Natural killer cell (primary cell): ENCODE results near the gene PDE4D. TPM values are rescaled to one million over a fixed set of nuclear protein-coding genes. Genes with fewer than 3 reads are reported as not detected.
A peak's percentile ranks its signal among the peaks of the same experiment; 100 is the strongest.

Experiments used
- ATAC-seq, 3 donors: fragments of 150-1000 bp in 2 of 3; fragments of 200-7000 bp in 1 of 3; cut with Tn5 transposase; 1 replicate in 1 of 3; 2 replicates in 2 of 3; pipeline ENCODE4 v1.10.0; 2021; ENCODE audit warnings: mild to moderate bottlenecking in 2 of 3, moderate library complexity in 2 of 3
- DNase-seq, 2 donors: peaks; one replicate each; pipeline versions ENCODE4 v3.0.0 to v3.0.0-alpha.2; 2013 to 2021; ENCODE audit warnings: mixed read lengths in 1 of 2
- H3K27ac ChIP-seq: one replicate; pipeline ENCODE4 v1.5.1; 2013; ENCODE audit warnings: mild to moderate bottlenecking, low read length
- H3K27me3 ChIP-seq: one replicate; pipeline ENCODE4 v1.6.1; 2013; ENCODE audit warnings: low read length; ENCODE audit not compliant: control insufficient read depth, insufficient read depth
- H3K36me3 ChIP-seq: one replicate; pipeline ENCODE4 v1.6.1; 2013; ENCODE audit warnings: low read length; ENCODE audit not compliant: control insufficient read depth, insufficient read depth
- H3K4me1 ChIP-seq: one replicate; pipeline ENCODE4 v1.6.1; 2013; ENCODE audit warnings: low read length; ENCODE audit not compliant: control insufficient read depth, insufficient read depth
- H3K4me3 ChIP-seq: one replicate; pipeline ENCODE4 v1.5.1; 2013; ENCODE audit warnings: low read length
- H3K9me3 ChIP-seq: one replicate; pipeline ENCODE4 v1.6.1; 2013; ENCODE audit warnings: low read length; ENCODE audit not compliant: control insufficient read depth, insufficient read depth
- H3K27ac Mint-ChIP-seq, 2 donors: one replicate each; pipeline ENCODE4 v1.8.0; 2022; ENCODE audit warnings: mild to moderate bottlenecking in 2 of 2, mixed read lengths in 2 of 2, moderate library complexity in 1 of 2
- H3K27me3 Mint-ChIP-seq, 2 donors: one replicate each; pipeline ENCODE4 v1.8.0; 2022; ENCODE audit warnings: low read depth in 2 of 2, mixed read lengths in 2 of 2
- H3K36me3 Mint-ChIP-seq: one replicate; pipeline ENCODE4 v1.8.0; 2022; ENCODE audit warnings: mixed read lengths
- H3K4me1 Mint-ChIP-seq, 2 donors: one replicate each; pipeline ENCODE4 v1.8.0; 2022; ENCODE audit warnings: mixed read lengths in 2 of 2
- H3K4me3 Mint-ChIP-seq: one replicate; pipeline ENCODE4 v1.8.0; 2022; ENCODE audit warnings: mild to moderate bottlenecking, moderate library complexity, mixed read lengths
- H3K9me3 Mint-ChIP-seq, 2 donors: one replicate each; pipeline ENCODE4 v1.8.0; 2022; ENCODE audit warnings: mixed read lengths in 2 of 2
- CTCF ChIP-seq: fragments of 200-600 bp; IDR thresholded peaks from one replicate; pipeline ENCODE4 v1.8.0; 2022; ENCODE audit warnings: antibody characterized with exemption
- WGBS: methylation state at CpG from one replicate; pipeline ENCODE4 v1.1.7; 2013; ENCODE audit warnings: missing lambda C conversion rate; ENCODE audit not compliant: insufficient coverage; 5-methylcytosine and 5-hydroxymethylcytosine counted together
- intact Hi-C: fragments of 100-400 bp; cut with micrococcal nuclease; formaldehyde crosslinking; loops from one replicate; pipeline ENCODE4 v1.14.2; 2022
- total RNA-seq, 4 donors: library from RNA; stranded (reverse); fragments of 120-200 nt in 1 of 4; gene quantifications; one replicate each; pipeline versions ENCODE4 v1.2.3 to v1.2.4, GENCODE V29; 2013 to 2022

The PDE4D gene
- total RNA-seq, 3 donors from 2014 or later (not counting 1 experiment from before 2014, with no cell fraction given): 109 to 170 (median 116) TPM

DNA sequence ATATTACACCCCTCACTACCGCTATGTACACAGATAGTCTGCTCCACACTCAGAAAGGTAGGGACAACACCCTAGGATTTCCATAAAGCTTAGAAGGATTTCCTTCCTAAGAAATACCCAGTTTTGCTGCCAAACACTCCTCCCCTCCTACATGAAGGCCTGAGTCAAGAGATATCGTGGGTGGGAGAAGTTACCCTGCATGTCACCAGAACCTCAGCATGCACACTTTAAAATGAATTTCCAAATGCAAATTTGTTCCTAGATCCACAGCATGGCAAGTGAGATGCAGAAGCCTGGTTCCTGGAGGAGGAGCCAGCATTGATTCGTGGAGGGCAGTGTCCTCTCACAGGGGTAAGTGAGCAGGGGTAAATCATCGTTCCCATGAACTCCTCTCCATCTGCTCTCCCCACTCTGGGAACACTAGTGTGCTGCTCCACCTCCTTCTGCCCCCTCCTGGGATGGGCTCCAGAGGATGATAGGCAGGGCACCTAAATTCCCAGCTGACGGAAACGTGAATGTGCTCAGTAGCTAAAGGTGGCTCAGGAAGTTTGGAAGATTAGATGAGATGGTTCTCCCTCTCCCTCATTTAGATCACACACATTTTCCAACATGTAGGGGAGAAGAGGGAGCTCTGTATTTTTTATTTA lies 76.7 kb downstream of the PDE4D start:
- H3K4me1 ChIP-seq: no peaks in the 10 kb centered on the region

DNA sequence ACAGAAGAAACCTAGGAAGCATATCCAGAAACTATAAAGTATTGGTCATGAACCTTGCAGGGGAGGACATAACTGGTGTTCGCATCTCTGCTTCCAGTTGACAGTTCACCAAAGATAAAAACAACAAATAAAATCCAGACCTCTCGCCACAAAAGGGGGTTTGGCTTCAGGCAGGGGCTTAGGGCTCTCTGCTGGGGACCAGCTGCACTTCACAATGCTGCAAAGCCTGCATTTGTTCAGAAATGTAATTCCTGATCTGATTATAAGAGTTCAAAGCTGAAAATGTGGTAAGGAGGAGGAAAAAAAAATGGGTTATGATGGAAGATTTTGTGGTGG lies 79.0 kb downstream of the PDE4D start:
- peaks cover 3% of the 10 kb centered on the region for H3K4me1 ChIP-seq

More for the DNA sequence above, 76.7 kb downstream of the PDE4D start:
- DNase-seq (no peak), ATAC-seq (no peak)
- Mint-ChIP-seq H3K27me3 (peaks cover 10 to 14% of the 10 kb centered on the region in 2 donors), H3K4me3 (no peak overlapping the region), H3K27ac (no peak overlapping the region), H3K9me3 (no peaks in the 10 kb centered on the region), H3K4me1 (no peaks in the 10 kb centered on the region), H3K36me3 (no peaks in the 10 kb centered on the region)
- Histone ChIP-seq H3K36me3 (no peaks in the 10 kb centered on the region), H3K27ac (no peak overlapping the region), H3K27me3 (no peaks in the 10 kb centered on the region), H3K4me3 (no peak overlapping the region), H3K9me3 (no peaks in the 10 kb centered on the region)
- TF ChIP-seq CTCF: no peak
- 91% methylated on average over 4 of the region's 6 CpGs for WGBS
- intact Hi-C loops: no loop called here

DNA sequence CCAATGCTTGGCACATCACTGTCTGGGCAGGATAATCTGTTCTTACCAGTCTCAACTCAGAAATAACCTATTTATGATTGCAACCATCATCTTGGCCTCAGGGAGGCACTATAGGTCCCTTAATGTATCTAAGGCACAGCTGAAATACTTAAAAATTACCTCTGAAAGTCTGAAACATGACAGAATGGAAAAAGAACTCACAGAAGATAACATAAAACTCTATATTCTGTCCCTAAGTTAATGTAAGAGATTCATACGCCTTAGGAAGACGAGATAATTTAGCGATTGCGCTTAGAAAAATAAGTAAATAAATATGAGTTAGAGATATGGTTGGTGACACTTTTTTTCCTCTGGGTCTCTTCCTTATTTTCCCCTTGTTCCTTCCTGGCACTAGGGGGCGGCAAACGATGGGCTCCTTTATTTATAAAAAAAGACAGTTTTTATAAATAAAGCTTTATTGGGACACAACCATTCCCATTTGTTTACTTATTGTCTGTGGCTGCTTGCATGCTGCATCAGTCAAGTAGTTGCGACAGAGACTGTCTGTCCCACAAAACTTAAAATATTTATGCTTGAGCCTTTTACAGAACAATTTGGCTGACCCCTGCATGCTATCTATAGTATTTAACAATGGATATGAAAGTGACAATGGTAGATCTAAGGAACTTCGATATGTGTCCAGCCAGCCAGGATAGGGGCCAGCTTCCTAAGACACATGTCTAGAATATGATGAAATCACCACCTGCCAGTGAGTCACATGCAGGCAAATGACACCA lies 79.6 kb downstream of the PDE4D start:
- no peak overlapping the region for H3K4me3 ChIP-seq
- peaks cover 12 to 29% of the 10 kb centered on the region in 2 donors for H3K27me3 Mint-ChIP-seq
- peak in 1 of 2 donors; percentile 44 for DNase-seq
- peak; percentile 42 for TF ChIP-seq CTCF
- no peaks in the 10 kb centered on the region for H3K9me3 Mint-ChIP-seq
- H3K36me3 Mint-ChIP-seq: no peaks in the 10 kb centered on the region
- intact Hi-C loops: loop anchor here (5.0 kb wide), 1 partner anchor 853 kb away; no protein-coding TSS in a partner anchor
- no peak overlapping the region for H3K27ac ChIP-seq
- no peak overlapping the region for H3K27ac Mint-ChIP-seq
- peak; percentile 50 to 64 (median 51) for ATAC-seq
- no peaks in the 10 kb centered on the region for H3K9me3 ChIP-seq
- WGBS: 100% methylated on average over 1 of the region's 8 CpGs
- peaks cover 4 to 5% of the 10 kb centered on the region in 2 donors for H3K4me1 Mint-ChIP-seq
- peaks cover 3% of the 10 kb centered on the region for H3K27me3 ChIP-seq
- H3K36me3 ChIP-seq: no peaks in the 10 kb centered on the region
- H3K4me1 ChIP-seq: peaks cover 3% of the 10 kb centered on the region
- H3K4me3 Mint-ChIP-seq: no peak overlapping the region

More for the DNA sequence above, 79.0 kb downstream of the PDE4D start:
- H3K36me3 ChIP-seq: no peaks in the 10 kb centered on the region
- no peak overlapping the region for H3K27ac Mint-ChIP-seq
- H3K4me3 Mint-ChIP-seq: no peak overlapping the region
- H3K4me1 Mint-ChIP-seq: peaks cover 4 to 5% of the 10 kb centered on the region in 2 donors
- H3K4me3 ChIP-seq: no peak overlapping the region
- no peaks in the 10 kb centered on the region for H3K36me3 Mint-ChIP-seq
- no peaks in the 10 kb centered on the region for H3K9me3 Mint-ChIP-seq
- WGBS: 84% methylated on average over 2 of the region's 2 CpGs
- peaks cover 16 to 29% of the 10 kb centered on the region in 2 donors for H3K27me3 Mint-ChIP-seq
- no peak overlapping the region for H3K27ac ChIP-seq
- intact Hi-C loops: loop anchor here (5.0 kb wide), 1 partner anchor 853 kb away; no protein-coding TSS in a partner anchor
- H3K9me3 ChIP-seq: no peaks in the 10 kb centered on the region
- peaks cover 3% of the 10 kb centered on the region for H3K27me3 ChIP-seq
- no peak for DNase-seq
- ATAC-seq: no peak
- no peak for TF ChIP-seq CTCF
